GM11168 (cell line): ENCODE results near the gene SCYGR3.
"Not testable (repeated sequence)": the region's sequence is repeated elsewhere in the genome, so short reads cannot be mapped to it uniquely, and the experiment has no call there.

Experiments
- in situ Hi-C: fragments of 300-500 bp; cut with MboI; formaldehyde crosslinking; loops from one replicate; pipeline ENCODE4 v1.12.0; 2022; ENCODE audit warnings: low sequenced_read_pairs; ENCODE audit not compliant: unreplicated experiment

SCYGR3 gene

DNA sequence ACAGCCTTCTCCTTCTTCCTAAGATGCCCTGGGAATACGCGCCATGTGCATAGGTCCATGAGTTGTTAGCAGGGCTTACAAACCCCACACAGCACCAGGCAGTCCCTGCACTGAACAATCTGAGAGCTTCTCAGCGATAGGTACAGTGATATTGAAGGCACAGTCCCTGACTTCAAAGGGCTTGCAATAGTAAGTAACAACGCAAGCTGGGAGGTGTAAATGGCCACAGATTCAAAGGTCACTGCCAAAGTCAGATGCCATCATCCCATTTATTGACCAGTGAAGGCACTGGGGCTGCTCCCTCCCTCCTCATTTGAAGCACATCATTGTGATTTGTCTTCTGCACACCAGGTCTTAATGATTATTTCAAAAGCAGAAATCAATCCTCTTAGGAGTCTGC is 541 bp upstream of the SCYGR3 start:
- in situ Hi-C loops = no loop called here

GRCh38 chr2:227614246-227614645 is 394 bp downstream of the SCYGR3 start:
- in situ Hi-C loops = no loop called here

DNA sequence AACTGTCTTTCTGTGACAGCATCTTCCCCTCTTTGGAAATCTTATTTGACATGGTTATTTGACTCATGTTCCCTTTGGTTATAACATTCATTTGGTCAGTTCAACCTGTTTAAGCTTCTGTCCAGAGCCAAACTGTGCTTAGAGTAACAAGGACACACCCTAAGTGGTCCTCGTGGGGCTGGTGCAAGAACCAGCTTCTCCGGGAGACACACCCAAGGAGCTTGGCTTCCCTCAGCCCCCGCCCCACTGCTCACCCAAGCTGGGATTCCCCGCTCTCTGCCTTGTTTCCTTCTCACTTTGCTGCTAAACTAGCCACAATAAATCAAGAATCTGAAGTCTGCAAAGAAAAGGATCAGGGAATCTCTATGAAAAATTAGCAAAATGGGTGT is 1.4 kb downstream of the SCYGR3 start:
- in situ Hi-C loops = no loop called here

DNA sequence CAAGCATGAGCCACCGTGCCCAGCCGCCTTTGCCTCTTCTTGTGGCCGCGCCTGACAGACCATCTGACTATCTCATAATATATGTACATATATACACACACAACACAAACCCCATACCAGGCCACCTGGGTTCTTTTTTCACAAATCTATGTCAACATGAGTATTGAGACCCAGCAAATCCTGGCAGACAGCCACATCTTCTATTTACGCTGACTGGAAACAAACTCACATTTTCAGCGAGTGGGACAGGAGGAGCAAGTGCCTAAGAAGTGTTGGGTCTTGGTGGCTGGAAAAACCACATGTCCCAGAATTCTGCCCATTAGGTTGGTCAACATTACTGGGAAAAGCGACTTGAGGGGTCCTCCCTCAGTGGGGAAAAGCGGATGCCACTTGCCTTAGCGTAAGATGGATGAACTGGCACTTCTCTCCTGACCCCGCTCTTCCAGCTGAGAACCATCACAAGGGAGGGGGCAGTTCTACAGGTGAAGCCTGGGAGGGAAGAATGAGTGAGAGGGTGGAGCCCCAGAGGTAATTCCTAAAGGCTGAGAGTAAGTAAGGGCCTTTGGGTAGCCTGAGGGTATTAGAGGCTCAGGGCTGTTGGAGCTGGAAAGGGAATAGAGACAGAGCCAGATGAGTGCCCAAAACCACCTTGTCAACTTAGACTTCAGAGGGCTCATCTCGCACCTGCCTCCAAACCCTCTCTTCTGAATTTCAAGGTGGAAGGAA is 1.9 kb downstream of the SCYGR3 start:
- in situ Hi-C loops = no loop called here

DNA sequence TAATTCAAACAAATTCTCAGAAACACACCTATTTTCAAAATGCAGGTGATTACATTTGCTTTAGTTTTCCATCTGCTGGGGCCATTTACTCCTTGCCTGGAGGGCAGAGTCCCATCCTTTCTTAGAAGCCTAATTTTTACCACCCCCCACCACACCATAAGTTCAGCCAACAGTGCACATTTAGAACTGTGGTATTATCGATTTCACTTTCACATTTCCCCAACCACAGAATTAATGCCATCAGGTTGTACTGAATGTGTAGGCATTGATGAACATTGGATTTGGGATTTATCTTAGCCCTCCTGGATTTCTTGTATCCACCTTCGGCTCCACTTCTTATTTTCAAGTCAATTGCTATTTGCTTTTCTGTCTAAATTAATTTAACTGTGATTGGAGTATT is 4.5 kb downstream of the SCYGR3 start:
- in situ Hi-C loops = no loop called here

DNA sequence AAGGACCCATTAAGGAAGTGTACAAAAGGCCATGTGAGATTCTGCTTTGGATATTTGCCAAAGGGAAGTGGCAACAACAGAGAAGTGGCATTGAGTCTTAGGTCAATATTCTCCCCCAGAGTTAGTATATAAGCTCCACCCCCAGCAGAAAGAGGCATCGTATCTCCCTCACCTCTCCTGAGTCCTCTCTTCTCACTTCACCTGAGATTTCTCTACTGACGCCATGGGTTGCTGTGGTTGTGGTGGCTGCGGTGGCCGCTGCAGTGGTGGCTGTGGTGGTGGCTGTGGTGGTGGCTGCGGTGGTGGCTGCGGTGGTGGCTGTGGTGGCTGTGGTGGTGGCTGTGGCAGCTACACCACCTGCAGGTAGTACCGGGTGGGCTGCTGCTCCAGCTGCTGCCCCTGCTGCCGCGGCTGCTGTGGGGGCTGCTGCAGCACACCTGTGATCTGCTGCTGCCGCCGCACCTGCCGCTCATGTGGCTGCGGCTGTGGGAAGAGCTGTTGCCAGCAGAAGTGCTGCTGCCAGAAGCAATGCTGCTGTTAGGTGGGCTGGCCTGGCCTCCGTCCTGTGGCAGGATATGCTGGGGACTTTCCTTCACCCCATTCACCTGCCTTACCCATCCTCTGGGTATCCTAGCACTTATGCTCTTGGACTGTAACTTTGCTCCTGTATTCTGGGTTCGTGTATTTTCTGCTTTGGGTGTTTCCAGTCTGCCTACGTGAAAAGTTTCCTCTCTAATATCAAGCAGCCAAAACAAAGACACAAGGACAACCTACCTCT is 5.9 kb downstream of the SCYGR3 start:
- in situ Hi-C loops = no loop called here

DNA sequence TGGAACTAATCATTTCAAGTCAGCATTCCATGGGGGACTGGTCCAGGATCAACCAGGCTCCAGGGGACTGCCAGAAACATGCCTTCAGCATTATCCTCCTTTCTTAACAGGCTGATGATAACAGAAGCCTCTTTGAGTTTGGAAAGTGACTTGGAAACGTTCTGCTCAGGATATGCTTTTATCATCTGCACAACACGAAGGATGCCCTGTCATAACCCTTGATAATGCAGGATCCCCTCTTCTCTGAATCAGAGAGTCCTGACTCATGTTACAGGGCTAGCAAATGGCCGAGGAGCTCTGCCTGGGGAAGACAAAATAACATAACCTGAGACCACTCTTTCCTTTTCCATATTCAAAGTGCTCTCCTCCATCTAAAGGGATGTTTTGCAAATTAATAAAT is 6.7 kb downstream of the SCYGR3 start:
- in situ Hi-C loops = no loop called here

GRCh38 chr2:227606476-227606875 is 8.2 kb downstream of the SCYGR3 start:
- in situ Hi-C loops = no loop called here

DNA sequence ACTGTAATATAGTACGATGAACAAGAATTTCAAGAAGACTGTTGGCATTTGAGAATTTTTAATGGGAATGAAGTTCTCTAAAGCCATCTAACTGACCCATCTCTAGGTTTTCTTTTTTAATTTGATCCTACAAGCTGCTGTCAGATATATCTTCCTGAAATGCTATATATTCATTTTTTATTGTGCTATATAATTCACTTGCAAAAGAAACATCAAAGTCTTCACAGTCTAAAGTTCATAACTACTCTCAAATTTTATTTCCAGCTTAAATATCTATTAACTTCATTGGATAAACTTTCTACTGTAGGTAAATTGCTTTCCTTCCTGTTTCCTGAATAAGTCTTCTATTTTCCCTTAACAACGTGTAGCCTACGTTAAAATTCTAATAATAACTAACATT is 12.3 kb downstream of the SCYGR3 start:
- in situ Hi-C loops = no loop called here

DNA sequence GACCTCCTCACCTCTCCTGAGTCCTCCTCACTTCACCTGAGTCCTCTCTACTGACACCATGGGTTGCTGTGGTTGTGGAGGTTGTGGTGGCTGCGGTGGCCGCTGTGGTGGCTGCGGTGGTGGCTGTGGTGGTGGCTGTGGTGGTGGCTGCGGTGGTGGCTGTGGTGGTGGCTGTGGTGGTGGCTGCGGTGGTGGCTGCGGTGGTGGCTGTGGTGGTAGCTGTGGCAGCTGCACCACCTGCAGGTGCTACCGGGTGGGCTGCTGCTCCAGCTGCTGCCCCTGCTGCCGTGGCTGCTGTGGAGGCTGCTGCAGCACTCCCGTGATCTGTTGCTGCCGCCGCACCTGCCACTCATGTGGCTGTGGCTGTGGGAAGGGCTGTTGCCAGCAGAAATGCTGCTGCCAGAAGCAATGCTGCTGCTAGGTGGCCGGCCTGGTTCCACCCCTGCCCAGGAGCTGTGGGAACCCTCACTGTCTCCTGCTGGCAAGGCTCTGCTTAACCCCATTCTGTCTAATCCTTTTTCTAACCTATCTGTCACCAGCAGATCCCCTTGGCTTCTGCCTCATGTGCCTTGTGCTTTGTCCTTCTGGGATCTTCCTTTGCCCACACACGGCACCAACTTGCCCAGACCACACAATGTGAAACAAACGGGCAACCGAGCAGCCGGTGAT is 15.7 kb downstream of the SCYGR3 start, which contains the start of gene SCYGR2:
SCYGR2 (plus strand) TSS at position 59 of the 669 bp plus-strand sequence; CDS start at position 59, 0 bp downstream.
- in situ Hi-C loops = not testable (repeated sequence)

DNA sequence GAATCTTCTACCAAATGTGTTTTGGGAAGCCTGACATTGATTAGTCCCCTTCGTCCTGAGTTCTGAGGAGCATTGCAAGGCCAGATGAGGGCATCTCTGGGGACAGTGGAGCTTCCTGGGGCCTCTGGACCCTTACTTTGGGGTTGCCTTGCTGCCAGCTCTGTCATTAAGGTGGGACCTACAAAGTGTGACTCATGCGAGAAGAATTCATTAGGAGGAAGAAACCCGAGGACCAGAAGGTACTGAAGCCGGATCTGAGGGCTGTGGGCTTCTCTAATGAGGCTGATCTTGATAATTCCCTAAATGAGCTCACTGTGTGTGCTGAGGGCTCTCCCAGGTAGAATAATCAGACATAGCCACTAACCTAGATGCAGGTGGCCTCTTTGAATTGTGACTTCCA is 16.6 kb downstream of the SCYGR3 start:
- in situ Hi-C loops = no loop called here

DNA sequence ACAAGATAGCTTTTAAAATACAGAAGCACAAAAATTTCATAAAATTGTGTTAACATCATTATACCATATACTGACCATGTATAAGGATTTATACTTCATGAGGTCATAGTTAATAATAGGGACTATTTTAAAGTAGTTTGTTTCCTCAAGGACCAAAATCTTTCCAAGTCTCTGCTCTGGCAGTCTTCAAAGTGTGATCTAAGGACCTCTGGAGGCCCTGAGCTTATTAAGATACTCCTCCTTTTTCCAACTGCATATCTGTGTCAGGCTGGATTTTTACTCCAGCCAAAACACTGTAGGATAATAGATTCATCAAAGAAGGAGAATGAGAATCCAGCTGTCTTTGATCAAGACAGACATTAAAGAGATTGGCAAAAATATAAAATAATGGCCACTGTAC is 17.6 kb downstream of the SCYGR3 start:
- in situ Hi-C loops = no loop called here

DNA sequence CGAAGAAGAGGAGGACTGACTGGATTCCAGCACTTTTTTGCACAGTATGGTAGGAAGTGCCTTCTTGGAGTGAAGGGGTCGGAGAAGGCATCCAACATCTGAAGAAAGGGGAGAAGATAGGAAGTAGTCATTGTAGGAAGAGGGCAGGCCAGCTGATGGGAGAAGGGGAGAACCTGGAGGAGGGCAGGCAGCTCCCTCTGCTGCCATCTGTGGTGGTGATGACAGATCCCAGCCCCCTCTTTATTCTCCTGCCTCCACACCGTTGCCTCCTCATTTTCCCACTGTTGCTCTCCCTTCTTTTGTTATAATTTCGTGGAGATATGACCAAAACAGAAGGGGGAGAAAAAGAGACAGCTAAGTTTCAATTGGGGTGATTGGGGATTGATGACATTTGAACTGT is 18.8 kb downstream of the SCYGR3 start:
- in situ Hi-C loops = no loop called here

GRCh38 chr2:227592694-227593387 is 21.8 kb downstream of the SCYGR3 start:
- in situ Hi-C loops = no loop called here

- in situ Hi-C loops = no loop called here
These were observed 32.3 kb downstream of the SCYGR3 start for GRCh38 chr2:227582369-227582768.

- in situ Hi-C loops = no loop called here
These were observed 34.8 kb downstream of the SCYGR3 start for GRCh38 chr2:227579791-227580190.

DNA sequence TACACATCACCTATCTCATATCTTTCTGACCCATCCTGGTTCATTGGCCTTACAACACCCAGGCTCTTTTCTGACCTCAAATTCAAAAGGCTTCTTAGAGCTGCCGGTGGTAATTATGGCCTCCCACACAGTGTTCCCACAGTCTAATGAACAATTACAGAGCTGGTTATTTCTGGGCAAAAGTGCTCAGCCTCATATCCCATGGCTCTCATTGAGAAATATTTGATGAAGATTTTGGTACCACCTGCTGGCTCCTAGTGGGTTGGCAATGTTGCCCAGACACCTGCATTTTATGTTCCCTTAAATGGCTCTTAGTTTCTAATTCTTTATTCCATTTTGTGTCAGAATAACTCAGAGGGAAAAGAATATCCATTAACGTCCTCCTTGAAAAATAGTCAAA is 36.0 kb downstream of the SCYGR3 start:
- in situ Hi-C loops = no loop called here

GRCh38 chr2:227577555-227577954 is 37.1 kb downstream of the SCYGR3 start:
- in situ Hi-C loops = no loop called here

DNA sequence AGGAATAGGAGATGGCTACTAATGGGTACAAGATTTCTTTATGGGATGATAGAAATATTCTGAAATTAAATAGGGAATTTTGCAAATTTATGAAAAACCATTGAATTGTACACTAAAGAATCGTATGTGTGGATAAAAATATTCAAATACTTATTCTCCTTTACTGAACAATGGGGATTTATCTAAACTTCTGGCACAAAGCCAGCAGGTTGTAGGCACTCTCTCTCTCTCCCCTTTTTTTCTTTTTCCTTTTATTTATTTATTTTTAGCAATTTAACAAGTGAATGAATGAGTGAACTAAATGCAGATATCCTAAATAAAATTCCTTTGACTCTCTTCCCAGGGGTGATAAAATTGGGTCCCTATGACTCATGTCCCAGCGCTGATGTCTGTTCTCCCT is 37.8 kb downstream of the SCYGR3 start:
- in situ Hi-C loops = no loop called here

GRCh38 chr2:227576110-227576509 is 38.5 kb downstream of the SCYGR3 start:
- in situ Hi-C loops = no loop called here

- in situ Hi-C loops = no loop called here
These were observed 44.0 kb downstream of the SCYGR3 start for GRCh38 chr2:227570615-227571014.
